ENCODE data around the gene SERINC3. TPM values are rescaled to one million over a fixed set of nuclear protein-coding genes. Genes with fewer than 3 reads are reported as not detected.

The SERINC3 gene
- total and polyA plus RNA-seq, 2 donors = 34.8 to 51.2 TPM

- no peak for DNase-seq (ENCODE audit: low read depth in 6 of 9, low spot score in 9 of 9)
- peaks cover 53 to 74% of the 10 kb centered on the region in 2 donors for H3K36me3 ChIP-seq (ENCODE audit: control insufficient read depth in 2 of 2, insufficient read depth in 2 of 2, low read length in 1 of 2)
- no peak overlapping the region for H3K27ac ChIP-seq (ENCODE audit: low read depth in 1 of 2, low read length in 1 of 2)
- no peaks in the 10 kb centered on the region for H3K27me3 ChIP-seq (ENCODE audit: control insufficient read depth in 2 of 2, insufficient read depth in 1 of 2, low read length in 1 of 2)
- H3K4me1 ChIP-seq (ENCODE audit: control insufficient read depth in 2 of 2, insufficient read depth in 2 of 2, low read length in 2 of 2) = no peaks in the 10 kb centered on the region
- H3K4me3 ChIP-seq (ENCODE audit: low read length in 2 of 2) = no peak overlapping the region
- 96% methylated on average over 4 of the region's 4 CpGs for WGBS
- no peaks in the 10 kb centered on the region for H3K9me3 ChIP-seq (ENCODE audit: control insufficient read depth in 2 of 2, insufficient read depth in 1 of 2, low read length in 1 of 2)
Observed at GRCh38 chr20:44509762-44510161, 12.1 kb downstream of the SERINC3 start.

- 98% methylated on average over 6 of the region's 6 CpGs for WGBS
- no peak for DNase-seq (ENCODE audit: low read depth in 6 of 9, low spot score in 9 of 9)
- Histone ChIP-seq H3K36me3 (ENCODE audit: control insufficient read depth in 2 of 2, insufficient read depth in 2 of 2, low read length in 1 of 2) (peaks cover 69 to 83% of the 10 kb centered on the region in 2 donors), H3K4me3 (ENCODE audit: low read length in 2 of 2) (no peak overlapping the region), H3K9me3 (ENCODE audit: control insufficient read depth in 2 of 2, insufficient read depth in 1 of 2, low read length in 1 of 2) (no peaks in the 10 kb centered on the region), H3K27me3 (ENCODE audit: control insufficient read depth in 2 of 2, insufficient read depth in 1 of 2, low read length in 1 of 2) (no peaks in the 10 kb centered on the region), H3K4me1 (ENCODE audit: control insufficient read depth in 2 of 2, insufficient read depth in 2 of 2, low read length in 2 of 2) (no peaks in the 10 kb centered on the region), H3K27ac (ENCODE audit: low read depth in 1 of 2, low read length in 1 of 2) (no peak overlapping the region)
Observed at GRCh38 chr20:44504402-44505307, 17.2 kb downstream of the SERINC3 start.

- Histone ChIP-seq H3K27ac (ENCODE audit: low read depth in 1 of 2, low read length in 1 of 2) (no peak overlapping the region), H3K9me3 (ENCODE audit: control insufficient read depth in 2 of 2, insufficient read depth in 1 of 2, low read length in 1 of 2) (no peaks in the 10 kb centered on the region), H3K27me3 (ENCODE audit: control insufficient read depth in 2 of 2, insufficient read depth in 1 of 2, low read length in 1 of 2) (no peaks in the 10 kb centered on the region), H3K4me3 (ENCODE audit: low read length in 2 of 2) (no peak overlapping the region), H3K36me3 (ENCODE audit: control insufficient read depth in 2 of 2, insufficient read depth in 2 of 2, low read length in 1 of 2) (peaks cover 65 to 80% of the 10 kb centered on the region in 2 donors), H3K4me1 (ENCODE audit: control insufficient read depth in 2 of 2, insufficient read depth in 2 of 2, low read length in 2 of 2) (no peaks in the 10 kb centered on the region)
- WGBS = 96% methylated on average over 1 of the region's 1 CpG
- DNase-seq (ENCODE audit: low read depth in 6 of 9, low spot score in 9 of 9) = no peak
Observed at GRCh38 chr20:44502968-44503367, 18.9 kb downstream of the SERINC3 start.

GRCh38 chr20:44501448-44501847 is 20.4 kb downstream of the SERINC3 start:
- H3K4me1 ChIP-seq (ENCODE audit: control insufficient read depth in 2 of 2, insufficient read depth in 2 of 2, low read length in 2 of 2) = no peaks in the 10 kb centered on the region
- peaks cover 69 to 82% of the 10 kb centered on the region in 2 donors for H3K36me3 ChIP-seq (ENCODE audit: control insufficient read depth in 2 of 2, insufficient read depth in 2 of 2, low read length in 1 of 2)
- no peaks in the 10 kb centered on the region for H3K9me3 ChIP-seq (ENCODE audit: control insufficient read depth in 2 of 2, insufficient read depth in 1 of 2, low read length in 1 of 2)
- H3K27me3 ChIP-seq (ENCODE audit: control insufficient read depth in 2 of 2, insufficient read depth in 1 of 2, low read length in 1 of 2) = no peaks in the 10 kb centered on the region
- 97% methylated on average over 5 of the region's 5 CpGs for WGBS
- DNase-seq (ENCODE audit: low read depth in 6 of 9, low spot score in 9 of 9) = no peak
- no peak overlapping the region for H3K4me3 ChIP-seq (ENCODE audit: low read length in 2 of 2)
- H3K27ac ChIP-seq (ENCODE audit: low read depth in 1 of 2, low read length in 1 of 2) = no peak overlapping the region

GRCh38 chr20:44500221-44500620 is 21.6 kb downstream of the SERINC3 start:
- no peak overlapping the region for H3K27ac ChIP-seq (ENCODE audit: low read depth in 1 of 2, low read length in 1 of 2)
- H3K36me3 ChIP-seq (ENCODE audit: control insufficient read depth in 2 of 2, insufficient read depth in 2 of 2, low read length in 1 of 2) = peaks cover 70 to 86% of the 10 kb centered on the region in 2 donors
- no peak for DNase-seq (ENCODE audit: low read depth in 6 of 9, low spot score in 9 of 9)
- H3K9me3 ChIP-seq (ENCODE audit: control insufficient read depth in 2 of 2, insufficient read depth in 1 of 2, low read length in 1 of 2) = no peaks in the 10 kb centered on the region
- no peaks in the 10 kb centered on the region for H3K4me1 ChIP-seq (ENCODE audit: control insufficient read depth in 2 of 2, insufficient read depth in 2 of 2, low read length in 2 of 2)
- H3K27me3 ChIP-seq (ENCODE audit: control insufficient read depth in 2 of 2, insufficient read depth in 1 of 2, low read length in 1 of 2) = no peaks in the 10 kb centered on the region
- 98% methylated on average over 3 of the region's 3 CpGs for WGBS
- no peak overlapping the region for H3K4me3 ChIP-seq (ENCODE audit: low read length in 2 of 2)

GRCh38 chr20:44497761-44498160 is 24.1 kb downstream of the SERINC3 start:
- Histone ChIP-seq H3K36me3 (ENCODE audit: control insufficient read depth in 2 of 2, insufficient read depth in 2 of 2, low read length in 1 of 2) (peaks cover 72 to 86% of the 10 kb centered on the region in 2 donors), H3K4me3 (ENCODE audit: low read length in 2 of 2) (no peak overlapping the region), H3K27me3 (ENCODE audit: control insufficient read depth in 2 of 2, insufficient read depth in 1 of 2, low read length in 1 of 2) (no peaks in the 10 kb centered on the region), H3K9me3 (ENCODE audit: control insufficient read depth in 2 of 2, insufficient read depth in 1 of 2, low read length in 1 of 2) (no peaks in the 10 kb centered on the region), H3K27ac (ENCODE audit: low read depth in 1 of 2, low read length in 1 of 2) (no peak overlapping the region), H3K4me1 (ENCODE audit: control insufficient read depth in 2 of 2, insufficient read depth in 2 of 2, low read length in 2 of 2) (no peaks in the 10 kb centered on the region)
- no peak for DNase-seq (ENCODE audit: low read depth in 6 of 9, low spot score in 9 of 9)
- WGBS = 95% methylated on average over 3 of the region's 3 CpGs

GRCh38 chr20:44496976-44497375 is 24.9 kb downstream of the SERINC3 start:
- Histone ChIP-seq H3K4me3 (ENCODE audit: low read length in 2 of 2) (no peak overlapping the region), H3K27me3 (ENCODE audit: control insufficient read depth in 2 of 2, insufficient read depth in 1 of 2, low read length in 1 of 2) (no peaks in the 10 kb centered on the region), H3K9me3 (ENCODE audit: control insufficient read depth in 2 of 2, insufficient read depth in 1 of 2, low read length in 1 of 2) (no peaks in the 10 kb centered on the region), H3K27ac (ENCODE audit: low read depth in 1 of 2, low read length in 1 of 2) (no peak overlapping the region), H3K4me1 (ENCODE audit: control insufficient read depth in 2 of 2, insufficient read depth in 2 of 2, low read length in 2 of 2) (no peaks in the 10 kb centered on the region), H3K36me3 (ENCODE audit: control insufficient read depth in 2 of 2, insufficient read depth in 2 of 2, low read length in 1 of 2) (peaks cover 72 to 86% of the 10 kb centered on the region in 2 donors)
- WGBS = 98% methylated on average over 3 of the region's 3 CpGs
- DNase-seq (ENCODE audit: low read depth in 6 of 9, low spot score in 9 of 9) = no peak

- no peak overlapping the region for H3K27ac ChIP-seq (ENCODE audit: low read depth in 1 of 2, low read length in 1 of 2)
- peaks cover 71 to 86% of the 10 kb centered on the region in 2 donors for H3K36me3 ChIP-seq (ENCODE audit: control insufficient read depth in 2 of 2, insufficient read depth in 2 of 2, low read length in 1 of 2)
- H3K4me3 ChIP-seq (ENCODE audit: low read length in 2 of 2) = no peak overlapping the region
- H3K4me1 ChIP-seq (ENCODE audit: control insufficient read depth in 2 of 2, insufficient read depth in 2 of 2, low read length in 2 of 2) = no peaks in the 10 kb centered on the region
- DNase-seq (ENCODE audit: low read depth in 6 of 9, low spot score in 9 of 9) = no peak
- no peaks in the 10 kb centered on the region for H3K27me3 ChIP-seq (ENCODE audit: control insufficient read depth in 2 of 2, insufficient read depth in 1 of 2, low read length in 1 of 2)
- no peaks in the 10 kb centered on the region for H3K9me3 ChIP-seq (ENCODE audit: control insufficient read depth in 2 of 2, insufficient read depth in 1 of 2, low read length in 1 of 2)
- 96% methylated on average over 3 of the region's 3 CpGs for WGBS
Observed at GRCh38 chr20:44495802-44496481, 25.9 kb downstream of the SERINC3 start.

GRCh38 chr20:44495257-44495656 is 26.6 kb downstream of the SERINC3 start:
- H3K4me1 ChIP-seq (ENCODE audit: control insufficient read depth in 2 of 2, insufficient read depth in 2 of 2, low read length in 2 of 2) = no peaks in the 10 kb centered on the region
- peaks cover 71 to 83% of the 10 kb centered on the region in 2 donors for H3K36me3 ChIP-seq (ENCODE audit: control insufficient read depth in 2 of 2, insufficient read depth in 2 of 2, low read length in 1 of 2)
- no peak overlapping the region for H3K4me3 ChIP-seq (ENCODE audit: low read length in 2 of 2)
- DNase-seq (ENCODE audit: low read depth in 6 of 9, low spot score in 9 of 9) = no peak
- H3K27me3 ChIP-seq (ENCODE audit: control insufficient read depth in 2 of 2, insufficient read depth in 1 of 2, low read length in 1 of 2) = no peaks in the 10 kb centered on the region
- H3K27ac ChIP-seq (ENCODE audit: low read depth in 1 of 2, low read length in 1 of 2) = no peak overlapping the region
- H3K9me3 ChIP-seq (ENCODE audit: control insufficient read depth in 2 of 2, insufficient read depth in 1 of 2, low read length in 1 of 2) = no peaks in the 10 kb centered on the region
- 97% methylated on average over 1 of the region's 1 CpG for WGBS

Data from thymus (tissue), 11 donors.